Left colon (tissue), 2 donors: ENCODE measurements around the gene MYBPH. TPM values are rescaled to one million over a fixed set of nuclear protein-coding genes. Genes with fewer than 3 reads are reported as not detected.

Experiments
- ATAC-seq: fragments of 200-7000 bp; cut with Tn5 transposase; one replicate; pipeline ENCODE4 v1.9.1; 2020; ENCODE audit warnings: mild to moderate bottlenecking, moderate library complexity
- DNase-seq, 2 donors: peaks; one replicate each; pipeline ENCODE4 v3.0.0-alpha.2; 2020
- intact Hi-C, 2 donors: fragments of 100-400 bp; cut with DNase I in 1 of 2; cut with micrococcal nuclease in 1 of 2; formaldehyde crosslinking; loops; one replicate each; pipeline versions ENCODE4 v1.11.2 to v1.14.0; 2022; cut with DNase I, micrococcal nuclease
- total RNA-seq, 2 donors: library from RNA; stranded (reverse); fragmentation: NEBNext Ultra II Directional; extraction: Animal tissue kit (Norgen Biotek cat#: 25700); gene quantifications; one replicate each; pipeline ENCODE4 v1.2.1, GENCODE V29; 2021
- donor health status: DM: no; HTN: no; CAD: no.
- donor health status: DM: yes; HTN: yes; CAD: no.

The MYBPH gene
- total RNA-seq, 2 donors from 2014 or later = not detected

DNA sequence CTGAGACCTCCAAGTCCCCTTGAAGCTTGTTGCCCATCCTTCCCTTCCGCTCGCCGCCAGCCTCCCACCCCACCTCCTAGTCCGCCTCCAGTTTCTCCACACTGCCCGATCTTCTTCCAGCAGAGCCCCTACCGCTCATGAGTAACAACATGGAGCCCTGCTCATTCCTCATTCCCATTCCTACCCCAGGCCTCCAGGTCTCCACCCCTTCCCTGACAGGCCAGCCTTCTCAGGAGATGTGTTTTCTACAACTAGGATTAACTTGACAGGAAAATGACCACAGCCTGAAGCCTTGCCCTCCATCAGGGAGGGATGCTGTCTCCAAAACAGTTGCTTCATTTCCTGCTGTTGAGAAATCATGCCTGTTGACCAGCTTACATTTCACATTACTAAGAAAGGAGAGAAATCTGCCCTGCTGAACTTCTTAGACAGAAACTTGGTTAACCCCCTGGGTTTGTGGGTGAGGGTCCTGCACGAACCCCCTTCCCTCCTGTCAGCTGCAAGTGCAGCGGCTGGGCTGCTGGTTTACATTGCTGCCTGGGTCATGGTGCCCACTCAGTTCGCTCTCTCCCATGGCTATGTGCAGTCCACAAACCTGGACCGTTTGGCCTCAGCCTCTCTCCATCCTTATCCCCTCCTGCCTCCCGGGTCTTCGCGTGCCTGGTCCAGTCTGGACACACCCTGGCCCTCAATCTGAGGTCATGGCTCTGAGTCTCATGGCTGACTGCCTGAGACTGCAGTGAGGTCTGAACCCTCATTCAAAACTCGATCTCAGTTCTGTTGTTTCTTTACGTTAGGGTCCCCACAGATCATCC, 27.0 kb upstream of the MYBPH start:
- intact Hi-C loops = no loop called here
- ATAC-seq (no peak), DNase-seq (peak; percentile 17 to 40)

DNA sequence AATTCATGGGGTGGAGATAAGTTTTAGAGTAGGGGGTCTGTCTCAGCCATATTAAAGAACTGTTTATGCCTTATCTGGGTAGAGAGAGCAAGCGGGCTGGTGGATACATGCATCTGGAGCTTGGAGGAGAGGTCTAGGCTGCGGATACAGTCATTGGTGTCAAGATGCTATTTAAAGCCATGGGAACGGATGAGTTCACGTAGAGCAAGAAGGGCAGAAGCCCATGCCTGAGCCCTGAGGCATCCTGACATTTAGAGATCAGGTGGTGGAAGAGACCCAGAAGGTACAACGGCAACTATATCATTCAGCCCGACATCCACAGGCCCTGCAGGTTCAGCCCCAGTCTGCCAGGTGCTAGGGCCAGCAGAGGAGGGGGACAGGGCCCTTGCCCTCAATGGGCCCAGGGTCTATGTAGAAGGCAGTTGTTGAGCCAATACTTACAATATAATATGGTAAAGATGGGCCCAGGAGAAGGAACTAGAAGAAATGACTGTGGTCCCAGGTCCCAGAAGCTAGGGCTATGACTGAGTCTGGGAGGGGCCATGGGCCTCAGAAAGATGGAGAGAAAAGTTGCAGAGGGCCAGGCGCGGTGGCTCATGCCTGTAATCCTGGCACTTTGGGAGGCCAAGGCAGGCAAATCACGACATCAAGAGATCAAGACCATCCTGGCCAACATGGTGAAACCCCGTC, 26.0 kb upstream of the MYBPH start:
- ATAC-seq = no peak
- no peak for DNase-seq
- intact Hi-C loops = no loop called here

DNA sequence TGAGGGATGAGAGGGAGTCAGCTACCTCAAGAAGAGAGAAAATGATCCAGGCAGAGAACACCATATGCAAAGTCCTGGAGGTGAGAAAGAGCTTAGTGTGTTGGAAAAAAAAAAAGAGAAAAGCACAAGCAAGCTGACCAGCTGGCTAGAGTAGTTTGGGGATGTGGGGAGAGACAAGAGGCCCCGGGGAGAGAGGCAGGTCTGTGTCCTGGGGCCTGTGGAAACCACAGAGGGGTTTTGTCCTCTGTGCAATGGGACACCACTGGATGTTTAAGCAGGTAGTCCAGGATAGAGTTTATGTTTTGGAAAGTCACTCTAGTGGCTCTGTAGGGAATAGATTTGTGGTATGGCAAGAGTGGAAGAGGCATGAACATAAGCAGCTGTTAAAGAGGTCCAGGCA, 25.3 kb upstream of the MYBPH start:
- intact Hi-C loops = no loop called here
- no peak for DNase-seq
- ATAC-seq = no peak

DNA sequence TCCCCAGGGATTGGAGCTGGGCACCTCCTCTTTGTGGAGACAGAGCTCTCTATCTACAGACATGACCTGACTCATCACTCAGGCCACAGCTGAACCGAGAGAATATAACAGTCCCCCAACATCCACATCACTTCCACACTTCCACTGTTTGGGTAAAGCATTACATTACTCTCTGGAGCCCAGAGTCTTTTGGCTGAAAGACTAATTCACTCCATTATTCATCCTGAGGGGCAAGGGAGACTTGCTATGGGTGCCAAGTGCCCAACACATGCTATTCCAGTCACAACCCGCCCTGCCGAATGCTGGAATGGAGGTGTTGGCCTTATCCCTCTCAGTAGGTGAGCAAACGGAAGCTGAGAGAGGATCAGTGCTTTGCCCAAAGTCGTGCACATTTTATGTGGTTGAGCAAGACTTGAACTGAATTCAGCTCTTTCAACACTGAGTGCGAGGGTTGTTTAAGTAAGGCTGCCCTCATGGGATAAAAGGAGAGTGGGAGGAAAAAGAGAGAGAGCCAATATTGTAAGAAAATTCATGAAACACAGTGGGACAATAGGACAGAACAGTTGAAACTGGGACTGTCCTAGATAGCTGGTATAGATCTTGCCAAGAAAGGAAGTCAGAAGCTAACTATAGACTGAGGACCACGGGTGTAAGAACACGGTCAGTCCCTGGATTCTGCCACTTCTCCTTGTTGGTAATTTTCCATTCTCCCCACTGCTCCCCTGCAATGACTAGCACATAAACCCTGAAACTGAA, 24.4 kb upstream of the MYBPH start:
- ATAC-seq = no peak
- DNase-seq = no peak
- intact Hi-C loops = no loop called here

DNA sequence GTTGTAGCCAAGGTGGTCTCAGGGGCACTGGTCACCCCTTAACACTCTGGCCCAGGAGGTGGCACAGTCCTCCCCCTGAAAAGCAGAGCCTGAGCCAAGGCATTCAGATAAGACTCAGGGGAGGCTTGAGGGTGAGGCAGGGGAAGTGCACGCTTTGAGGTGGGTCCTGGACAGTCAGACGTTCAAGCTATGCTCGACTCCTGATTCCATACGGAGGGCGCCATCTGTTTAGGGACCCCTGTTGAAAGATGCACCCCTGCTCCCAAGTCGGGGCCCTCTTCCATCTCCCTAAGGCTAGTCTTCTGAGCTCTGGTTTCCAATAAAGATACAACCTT, 23.8 kb upstream of the MYBPH start:
- intact Hi-C loops = no loop called here
- ATAC-seq (no peak), DNase-seq (no peak)

DNA sequence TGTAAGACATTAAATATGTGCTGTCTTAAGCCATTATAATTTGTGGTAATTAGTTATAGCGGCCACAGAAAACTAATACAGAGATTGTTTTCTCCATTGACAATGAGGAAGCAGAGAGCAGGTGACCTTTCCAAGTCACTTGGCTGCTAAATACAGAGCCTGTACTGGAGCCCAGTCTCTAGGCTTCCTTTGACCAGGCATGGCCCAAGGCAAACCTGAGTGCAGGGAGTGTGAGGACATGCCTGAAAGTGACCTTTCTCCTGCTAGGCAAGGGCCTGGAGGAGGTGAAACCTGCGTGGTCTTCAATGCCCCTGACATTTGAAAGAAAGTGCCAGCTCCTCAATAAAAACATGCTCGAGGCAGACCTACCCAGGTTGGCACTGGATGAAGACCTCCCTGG, 23.4 kb upstream of the MYBPH start:
- DNase-seq (no peak), ATAC-seq (no peak)
- intact Hi-C loops = no loop called here

DNA sequence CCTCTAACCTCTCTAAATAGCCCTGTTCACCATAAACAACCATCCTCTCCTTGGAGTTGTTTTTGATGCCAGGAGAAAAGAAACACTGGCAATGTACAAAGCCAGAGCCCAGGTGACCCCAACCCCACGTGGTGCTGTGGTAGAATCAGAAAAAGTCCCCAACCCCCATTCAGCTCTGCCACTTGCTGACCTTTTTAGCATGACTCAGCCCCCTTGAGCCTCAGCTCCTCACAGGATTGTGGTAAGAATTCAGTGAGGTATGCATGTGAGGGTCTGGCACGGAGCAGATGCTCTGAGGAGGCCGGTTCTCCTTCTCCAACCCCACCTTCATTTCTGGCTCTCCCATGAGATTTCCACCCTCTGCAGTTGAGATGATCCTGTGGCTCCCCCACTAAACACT, 22.0 kb upstream of the MYBPH start:
- intact Hi-C loops = no loop called here

DNA sequence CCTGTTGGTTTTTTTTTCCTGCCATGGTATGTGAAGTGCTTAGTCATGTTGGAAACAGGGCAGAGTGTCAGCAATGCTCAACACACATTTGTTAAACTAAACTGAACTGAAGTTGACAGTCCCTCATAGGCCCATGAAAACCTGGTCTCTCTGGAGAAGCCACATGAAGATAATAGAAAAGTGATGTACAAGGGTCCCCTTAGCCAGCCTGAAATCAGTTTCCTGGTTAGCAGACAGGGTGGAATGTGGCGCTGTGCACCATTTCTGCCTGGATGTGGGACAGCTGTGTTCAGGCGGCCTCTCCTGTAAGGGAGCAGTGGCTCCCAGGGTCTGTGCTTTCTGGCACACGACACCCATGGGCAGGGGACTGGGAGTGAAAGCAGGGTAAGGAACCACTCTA, 20.7 kb upstream of the MYBPH start:
- DNase-seq (no peak), ATAC-seq (no peak)
- intact Hi-C loops = no loop called here

More for the DNA sequence above, 22.0 kb upstream of the MYBPH start:
- ATAC-seq (no peak), DNase-seq (no peak)

DNA sequence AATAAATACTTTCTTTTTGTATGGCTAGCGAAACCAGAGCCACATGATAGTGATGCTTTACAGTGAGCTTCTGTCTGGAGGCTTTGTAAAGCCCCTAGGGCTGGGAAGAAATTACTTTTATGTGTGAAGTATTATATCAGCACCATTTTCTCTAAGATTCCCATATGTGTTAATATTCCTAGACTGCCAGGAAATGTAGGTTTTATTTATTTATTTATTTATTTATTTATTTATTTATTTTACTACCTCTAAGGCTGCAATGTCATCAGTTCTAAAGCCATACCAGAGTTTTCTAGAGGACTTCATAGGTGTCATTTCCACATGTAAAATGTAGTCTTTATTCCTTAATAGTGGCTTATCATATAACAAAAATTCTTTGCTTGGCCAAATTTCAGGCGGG, 15.3 kb upstream of the MYBPH start:
- intact Hi-C loops = no loop called here
- ATAC-seq = no peak
- no peak for DNase-seq

DNA sequence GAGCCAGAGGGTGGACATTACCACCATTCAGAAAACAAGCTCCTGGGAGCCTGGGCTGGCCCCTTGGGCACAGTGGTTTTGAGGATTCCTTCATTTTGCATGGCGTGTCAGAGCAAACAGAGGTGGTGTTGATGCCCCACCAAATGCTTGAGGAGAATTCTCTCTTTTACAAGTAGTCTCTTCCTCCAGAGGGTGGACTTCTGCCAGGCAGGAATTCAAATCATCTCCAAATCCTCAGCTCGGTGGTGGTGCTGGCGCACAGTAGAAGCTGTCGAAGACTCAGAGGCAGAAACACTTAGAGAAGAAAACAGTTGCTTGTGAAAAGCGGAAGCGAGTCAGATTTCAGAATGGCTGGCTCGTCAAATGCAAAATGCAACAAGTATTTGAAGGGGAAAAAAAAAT, 14.3 kb upstream of the MYBPH start:
- DNase-seq (no peak), ATAC-seq (no peak)
- intact Hi-C loops = no loop called here

DNA sequence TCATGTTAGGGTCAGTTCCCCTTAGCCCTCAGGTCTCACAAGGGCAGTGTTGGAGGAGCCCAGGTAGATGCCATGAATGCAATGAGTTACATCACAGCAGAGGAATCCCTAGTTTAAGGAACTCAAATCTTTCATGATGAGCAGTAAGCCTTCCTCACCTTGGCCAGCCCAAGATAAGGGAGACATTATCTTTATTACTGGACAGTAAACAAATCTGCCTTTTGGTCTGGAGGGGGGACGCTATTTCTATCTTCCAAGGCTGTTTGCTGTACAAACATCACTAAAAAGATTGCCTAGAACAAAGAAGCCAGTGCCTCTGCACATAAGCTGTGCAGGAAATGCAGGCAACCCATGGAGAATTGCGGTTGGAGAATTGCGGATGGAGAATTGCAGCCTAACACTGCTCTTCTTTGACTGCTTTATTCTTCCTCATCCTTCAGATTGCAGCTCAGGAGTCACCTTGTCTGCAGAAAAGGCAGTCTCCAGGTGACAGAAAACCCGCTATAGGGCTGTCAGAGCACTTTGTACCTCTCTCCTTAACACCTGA, 13.1 kb upstream of the MYBPH start:
- intact Hi-C loops = no loop called here
- no peak for ATAC-seq
- DNase-seq = no peak

DNA sequence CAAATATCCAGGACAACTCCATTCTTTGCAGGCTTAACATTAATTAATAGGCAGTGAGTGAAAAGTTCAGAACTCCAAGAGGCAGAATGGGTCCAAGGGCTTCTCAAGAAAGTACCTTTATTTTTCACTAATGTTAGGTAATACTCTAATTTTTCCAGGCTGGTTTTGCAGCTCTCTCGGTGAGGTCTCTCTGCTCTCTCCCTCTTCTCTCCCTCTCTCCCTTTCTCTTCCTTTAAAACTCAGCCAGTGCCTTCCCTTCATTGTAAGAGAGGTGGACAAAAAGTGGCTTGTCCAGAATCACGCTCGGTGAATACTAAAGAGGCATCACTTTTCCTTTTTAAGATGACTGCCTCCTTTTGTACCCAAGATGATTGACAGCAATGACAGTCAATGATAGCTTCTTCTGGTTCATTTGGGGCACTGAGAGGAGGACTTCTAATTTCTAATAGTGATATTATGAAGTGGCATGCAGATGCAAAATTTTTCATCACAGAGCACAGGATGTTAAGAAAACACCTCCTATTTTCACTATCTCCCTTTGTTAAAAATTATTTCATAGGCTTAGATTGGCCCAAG, 12.2 kb upstream of the MYBPH start:
- intact Hi-C loops = no loop called here
- no peak for ATAC-seq
- DNase-seq = no peak

DNA sequence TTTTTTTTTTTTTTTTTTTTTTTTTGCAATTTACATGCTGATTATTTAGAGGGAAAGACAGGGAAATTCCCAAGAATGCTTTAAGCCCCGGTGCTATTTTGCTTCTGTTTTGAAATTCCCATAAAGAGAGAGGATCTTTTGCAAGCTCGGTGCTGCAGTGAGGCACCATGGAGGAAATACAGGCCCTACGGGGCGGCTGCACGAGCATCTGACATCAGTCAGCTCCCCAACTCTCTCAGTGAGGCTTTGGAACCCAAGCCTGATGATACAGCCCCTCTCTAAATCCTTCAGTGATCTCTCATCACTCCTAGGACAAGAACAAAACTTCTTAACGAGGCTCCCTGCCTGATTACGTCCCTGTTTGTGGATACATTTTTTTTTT, 11.7 kb upstream of the MYBPH start:
- no peak for ATAC-seq
- DNase-seq = no peak
- intact Hi-C loops = no loop called here

DNA sequence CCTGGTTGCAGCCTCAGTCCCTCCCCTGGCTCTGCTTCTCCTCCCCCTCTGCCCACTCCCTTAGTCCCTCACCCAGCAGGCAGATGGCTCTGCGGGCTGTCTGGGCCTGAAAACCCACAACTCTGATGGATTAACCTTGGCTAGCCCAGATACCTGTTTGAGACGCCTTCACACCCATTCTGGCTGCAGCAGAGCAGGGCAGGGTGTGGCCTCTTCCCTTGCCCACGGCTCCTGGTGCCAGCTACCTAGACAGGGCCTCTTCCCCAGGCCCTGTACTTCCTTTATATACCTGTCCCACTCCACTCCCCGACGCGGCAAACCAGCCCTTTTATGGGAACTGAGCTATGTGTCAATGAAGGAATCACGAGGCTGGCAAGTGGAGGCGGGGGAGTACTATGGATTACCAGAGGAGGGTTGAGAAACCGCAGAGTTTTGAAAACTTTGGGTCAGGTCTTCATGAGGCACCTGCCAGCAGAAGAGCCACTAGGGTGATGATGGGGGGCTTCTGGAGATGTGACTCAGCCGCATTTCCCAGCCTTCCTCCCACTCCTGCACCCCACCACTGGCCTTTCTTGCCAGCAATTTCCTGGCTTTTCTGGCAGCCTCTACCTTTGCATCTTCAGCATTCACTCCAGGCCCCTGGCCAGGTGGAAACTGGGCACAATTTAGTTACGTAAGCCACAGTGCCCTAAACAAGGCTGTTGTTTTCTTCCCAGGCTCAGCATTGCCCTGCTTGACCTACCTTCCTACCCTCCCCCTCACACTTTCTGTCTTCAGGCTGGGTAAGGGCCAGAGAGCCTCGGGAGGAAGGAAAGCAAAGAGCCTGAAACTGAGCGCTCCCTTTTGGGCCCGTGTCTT, 11.0 kb upstream of the MYBPH start, which contains the start of gene CHI3L1:
Gene CHI3L1, minus strand, starts transcription at position 259 of the 858 bp plus-strand sequence. Its CDS starts 81 bp downstream, at position 178.
- intact Hi-C loops = no loop called here
- ATAC-seq (peak; percentile 39), DNase-seq (no peak)

DNA sequence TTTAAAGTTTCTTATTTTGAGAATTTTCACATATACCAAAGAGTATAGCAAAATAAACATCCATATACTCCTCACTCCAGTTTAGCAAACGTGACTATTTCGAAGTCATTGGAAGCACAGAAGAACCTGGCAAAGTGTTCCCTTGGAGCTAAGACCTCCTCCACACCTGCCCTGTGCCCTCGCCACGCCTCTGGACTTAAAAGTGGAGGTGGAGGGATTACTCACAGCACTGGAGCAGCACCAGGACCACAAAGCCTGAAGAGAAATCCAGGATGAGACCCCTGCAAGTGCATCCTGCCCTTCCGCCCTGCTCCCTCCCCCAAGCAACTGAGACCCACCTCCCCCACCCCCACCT, 10.4 kb upstream of the MYBPH start:
- intact Hi-C loops = no loop called here
- DNase-seq = no peak
- ATAC-seq = no peak

DNA sequence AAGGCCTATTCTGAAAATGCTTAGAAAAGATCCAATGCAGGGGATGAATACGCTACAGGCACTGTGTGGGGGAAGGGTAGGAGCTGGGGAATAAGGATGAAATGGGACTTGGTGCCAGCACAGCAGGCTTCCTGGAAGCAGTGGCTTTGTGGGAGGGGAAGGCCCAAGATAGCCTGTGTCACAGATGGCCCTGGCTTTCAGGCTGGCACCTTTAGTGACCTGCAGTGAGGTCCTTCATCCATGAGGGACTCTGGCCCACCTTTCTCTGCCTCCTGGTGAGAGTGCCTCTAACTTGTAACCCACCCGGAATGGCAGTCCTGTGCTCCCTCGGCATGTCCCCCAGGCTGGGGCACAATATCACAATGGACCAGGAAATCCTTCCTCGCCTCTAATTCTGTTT, 10.0 kb upstream of the MYBPH start:
- DNase-seq = no peak
- intact Hi-C loops = no loop called here
- ATAC-seq = no peak

DNA sequence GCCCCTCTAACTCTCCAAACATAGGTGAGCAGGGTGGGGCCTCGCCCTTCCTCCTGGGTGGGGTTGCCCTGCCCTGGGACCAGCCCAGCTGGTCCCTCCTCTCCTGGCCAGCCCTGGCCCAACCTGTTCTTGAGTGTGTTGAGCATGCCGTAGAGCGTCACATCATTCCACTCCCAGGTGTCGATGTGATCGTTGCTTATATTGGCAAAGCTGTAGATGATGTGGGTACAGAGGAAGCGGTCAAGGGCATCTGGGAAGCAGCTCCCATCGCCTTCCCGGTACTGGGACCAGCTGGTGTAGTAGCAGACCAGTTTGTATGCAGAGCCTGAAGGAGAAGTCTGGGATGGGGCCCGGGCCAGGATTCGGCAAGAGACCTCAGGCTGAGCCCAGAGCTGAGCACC, 9.4 kb upstream of the MYBPH start:
- intact Hi-C loops = no loop called here
- no peak for ATAC-seq
- no peak for DNase-seq

DNA sequence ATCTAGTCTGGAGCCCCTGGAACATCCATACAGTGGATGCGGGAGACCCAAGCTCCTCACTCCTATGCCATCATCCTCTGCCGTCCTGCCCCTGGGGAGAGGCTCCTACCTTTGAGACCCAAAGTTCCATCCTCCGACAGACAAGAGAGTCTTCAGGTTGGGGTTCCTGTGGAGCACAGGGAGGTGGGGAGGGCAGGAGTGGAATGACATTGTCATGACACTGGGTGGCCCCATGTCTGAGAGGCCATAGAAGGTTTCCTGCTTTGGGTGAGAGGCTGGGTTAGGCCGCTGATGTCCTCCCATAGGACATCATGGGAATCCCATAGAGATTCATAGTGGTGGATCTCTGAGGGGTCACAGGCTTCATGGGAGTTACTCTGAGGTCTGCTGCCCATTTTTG, 8.8 kb upstream of the MYBPH start:
- DNase-seq (no peak), ATAC-seq (no peak)
- intact Hi-C loops = no loop called here

DNA sequence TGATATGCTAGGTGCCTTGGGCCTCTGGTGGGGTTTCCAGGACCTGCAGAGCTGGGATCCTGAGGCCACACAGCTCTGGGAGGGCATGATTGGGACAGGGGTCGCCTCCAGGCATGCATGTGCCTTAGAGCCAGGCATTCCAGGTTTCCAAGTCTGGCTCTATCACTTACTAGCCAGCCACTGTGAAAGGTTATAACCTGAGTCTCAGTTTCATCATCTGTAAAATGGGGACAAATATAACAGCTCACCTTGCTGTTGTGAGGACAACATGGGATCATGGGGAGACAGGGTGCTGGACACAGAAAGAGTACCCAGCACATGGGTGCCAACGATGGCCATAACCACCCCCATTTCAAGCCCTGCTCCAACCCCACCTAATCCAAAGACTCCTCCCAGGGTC, 8.2 kb upstream of the MYBPH start:
- no peak for ATAC-seq
- DNase-seq = no peak
- intact Hi-C loops = no loop called here
